Measurements from ENCODE around the gene SPATA31C1. TPM values are rescaled to one million over a fixed set of nuclear protein-coding genes. Genes with fewer than 3 reads are reported as not detected.
A peak's percentile ranks its signal among the peaks of the same experiment; 100 is the strongest.
"Not testable (repeated sequence)": the region's sequence is repeated elsewhere in the genome, so short reads cannot be mapped to it uniquely, and the experiment has no call there.

Gene SPATA31C1
- total RNA-seq, 2 experiments from 2014 or later, result not detected

- not testable (repeated sequence) for H3K27ac Mint-ChIP-seq, H3K27me3 Mint-ChIP-seq
Observed at GRCh38 chr9:87937352-87937751, 19.6 kb downstream of the SPATA31C1 start.

GRCh38 chr9:87937918-87938317 is 20.2 kb downstream of the SPATA31C1 start:
- not testable (repeated sequence) for DNase-seq

More at GRCh38 chr9:87937352-87937751, 19.6 kb downstream of the SPATA31C1 start:
- H3K4me1 Mint-ChIP-seq; H3K36me3 Mint-ChIP-seq; DNase-seq; H3K4me3 Mint-ChIP-seq; H3K9me3 Mint-ChIP-seq (ENCODE audit: low read depth); CTCF ChIA-PET; ATAC-seq: not testable (repeated sequence)

GRCh38 chr9:87938336-87938735 is 20.6 kb downstream of the SPATA31C1 start:
- not testable (repeated sequence) for H3K4me3 Mint-ChIP-seq, H3K27ac Mint-ChIP-seq, H3K36me3 Mint-ChIP-seq

More at GRCh38 chr9:87937918-87938317, 20.2 kb downstream of the SPATA31C1 start:
- H3K27ac Mint-ChIP-seq; CTCF ChIA-PET; H3K27me3 Mint-ChIP-seq; H3K4me1 Mint-ChIP-seq; ATAC-seq; H3K9me3 Mint-ChIP-seq (ENCODE audit: low read depth); H3K36me3 Mint-ChIP-seq; H3K4me3 Mint-ChIP-seq: not testable (repeated sequence)

GRCh38 chr9:87939096-87939495 is 21.3 kb downstream of the SPATA31C1 start:
- H3K27ac Mint-ChIP-seq; H3K9me3 Mint-ChIP-seq (ENCODE audit: low read depth); H3K36me3 Mint-ChIP-seq; H3K27me3 Mint-ChIP-seq; CTCF ChIA-PET; ATAC-seq; DNase-seq; H3K4me1 Mint-ChIP-seq; H3K4me3 Mint-ChIP-seq: not testable (repeated sequence)

More at GRCh38 chr9:87938336-87938735, 20.6 kb downstream of the SPATA31C1 start:
- DNase-seq; ATAC-seq; H3K9me3 Mint-ChIP-seq (ENCODE audit: low read depth); H3K27me3 Mint-ChIP-seq; H3K4me1 Mint-ChIP-seq; CTCF ChIA-PET: not testable (repeated sequence)

- no peak for ATAC-seq
Observed at GRCh38 chr9:87944096-87944495, 26.3 kb downstream of the SPATA31C1 start.

GRCh38 chr9:87944682-87945081 is 26.9 kb downstream of the SPATA31C1 start:
- Mint-ChIP-seq H3K4me1 (no peaks in the 10 kb centered on the region), H3K4me3 (no peak overlapping the region), H3K27me3 (peaks cover 35% of the 10 kb centered on the region), H3K27ac (no peak overlapping the region), H3K36me3 (no peaks in the 10 kb centered on the region), H3K9me3 (ENCODE audit: low read depth) (no peaks in the 10 kb centered on the region)
- CTCF ChIA-PET, result no interaction called here
- DNase-seq, result no peak
- ATAC-seq, result no peak

More at GRCh38 chr9:87944096-87944495, 26.3 kb downstream of the SPATA31C1 start:
- H3K27ac Mint-ChIP-seq, result no peak overlapping the region
- H3K4me3 Mint-ChIP-seq, result no peak overlapping the region
- DNase-seq, result no peak
- peaks cover 35% of the 10 kb centered on the region for H3K27me3 Mint-ChIP-seq
- no peaks in the 10 kb centered on the region for H3K4me1 Mint-ChIP-seq
- no peaks in the 10 kb centered on the region for H3K36me3 Mint-ChIP-seq
- CTCF ChIA-PET, result no interaction called here
- no peaks in the 10 kb centered on the region for H3K9me3 Mint-ChIP-seq (ENCODE audit: low read depth)

- no peak for ATAC-seq
- no peak overlapping the region for H3K27ac Mint-ChIP-seq
- H3K36me3 Mint-ChIP-seq, result no peaks in the 10 kb centered on the region
- H3K4me3 Mint-ChIP-seq, result no peak overlapping the region
- no peak for DNase-seq
- peaks cover 2% of the 10 kb centered on the region for H3K9me3 Mint-ChIP-seq (ENCODE audit: low read depth)
- peaks cover 3% of the 10 kb centered on the region for H3K4me1 Mint-ChIP-seq
- CTCF ChIA-PET, result interaction anchor here (1.2 kb wide), 1 partner anchor 24 kb away, joined by 4 read pairs; the partner anchor contains the start of gene CDK20
- H3K27me3 Mint-ChIP-seq, result peaks cover 24% of the 10 kb centered on the region
Observed at GRCh38 chr9:87950296-87950695, 32.5 kb downstream of the SPATA31C1 start.

GRCh38 chr9:87950765-87951488 is 33.2 kb downstream of the SPATA31C1 start:
- no peak for ATAC-seq
- CTCF ChIA-PET, result interaction anchor here (1.2 kb wide), 2 partner anchors 24 to 790 kb away, joined by 4 read pairs; partner anchors contain the start of gene CDK20
- no peak overlapping the region for H3K27ac Mint-ChIP-seq
- peaks cover 21% of the 10 kb centered on the region for H3K27me3 Mint-ChIP-seq
- H3K9me3 Mint-ChIP-seq (ENCODE audit: low read depth), result peaks cover 2% of the 10 kb centered on the region
- H3K36me3 Mint-ChIP-seq, result no peaks in the 10 kb centered on the region
- H3K4me1 Mint-ChIP-seq, result peaks cover 3% of the 10 kb centered on the region
- no peak overlapping the region for H3K4me3 Mint-ChIP-seq
- DNase-seq, result no peak

- H3K36me3 Mint-ChIP-seq, result no peaks in the 10 kb centered on the region
- CTCF ChIA-PET, result no interaction called here
- peak overlapping the region; percentile 15 for H3K4me3 Mint-ChIP-seq
- peak; percentile 39 for ATAC-seq
- H3K27ac Mint-ChIP-seq, result no peak overlapping the region
- H3K4me1 Mint-ChIP-seq, result peaks cover 3% of the 10 kb centered on the region
- DNase-seq, result no peak
- H3K9me3 Mint-ChIP-seq (ENCODE audit: low read depth), result peaks cover 2% of the 10 kb centered on the region
- peaks cover 11% of the 10 kb centered on the region for H3K27me3 Mint-ChIP-seq
Observed at GRCh38 chr9:87954230-87954629, 36.5 kb downstream of the SPATA31C1 start.

GRCh38 chr9:87957839-87958238 is 40.1 kb downstream of the SPATA31C1 start:
- no peaks in the 10 kb centered on the region for H3K36me3 Mint-ChIP-seq
- H3K27ac Mint-ChIP-seq, result no peak overlapping the region
- ATAC-seq, result no peak

GRCh38 chr9:87958591-87958990 is 40.8 kb downstream of the SPATA31C1 start:
- DNase-seq, result no peak
- ATAC-seq, result no peak
- H3K27me3 Mint-ChIP-seq, result peaks cover 23% of the 10 kb centered on the region
- H3K4me3 Mint-ChIP-seq, result no peak overlapping the region
- peaks cover 3% of the 10 kb centered on the region for H3K4me1 Mint-ChIP-seq
- CTCF ChIA-PET, result no interaction called here
- H3K27ac Mint-ChIP-seq, result no peak overlapping the region
- no peaks in the 10 kb centered on the region for H3K36me3 Mint-ChIP-seq
- H3K9me3 Mint-ChIP-seq (ENCODE audit: low read depth), result no peaks in the 10 kb centered on the region

More at GRCh38 chr9:87957839-87958238, 40.1 kb downstream of the SPATA31C1 start:
- H3K4me1 Mint-ChIP-seq, result peaks cover 3% of the 10 kb centered on the region
- DNase-seq, result no peak
- peaks cover 23% of the 10 kb centered on the region for H3K27me3 Mint-ChIP-seq
- no peaks in the 10 kb centered on the region for H3K9me3 Mint-ChIP-seq (ENCODE audit: low read depth)
- H3K4me3 Mint-ChIP-seq, result no peak overlapping the region
- CTCF ChIA-PET, result no interaction called here

GRCh38 chr9:87959916-87960581 is 42.3 kb downstream of the SPATA31C1 start:
- CTCF ChIA-PET, result no interaction called here
- ATAC-seq, result no peak

GRCh38 chr9:87963770-87964169 is 46.0 kb downstream of the SPATA31C1 start:
- Mint-ChIP-seq H3K27ac (no peak overlapping the region), H3K36me3 (no peaks in the 10 kb centered on the region), H3K27me3 (peaks cover 15% of the 10 kb centered on the region), H3K9me3 (ENCODE audit: low read depth) (no peaks in the 10 kb centered on the region), H3K4me1 (no peaks in the 10 kb centered on the region), H3K4me3 (no peak overlapping the region)
- DNase-seq, result no peak
- no peak for ATAC-seq
- CTCF ChIA-PET, result no interaction called here

More at GRCh38 chr9:87959916-87960581, 42.3 kb downstream of the SPATA31C1 start:
- H3K4me3 Mint-ChIP-seq, result no peak overlapping the region
- H3K27ac Mint-ChIP-seq, result no peak overlapping the region
- H3K36me3 Mint-ChIP-seq, result no peaks in the 10 kb centered on the region
- no peaks in the 10 kb centered on the region for H3K9me3 Mint-ChIP-seq (ENCODE audit: low read depth)
- no peak for DNase-seq
- peaks cover 23% of the 10 kb centered on the region for H3K27me3 Mint-ChIP-seq
- no peaks in the 10 kb centered on the region for H3K4me1 Mint-ChIP-seq

GRCh38 chr9:87964826-87965225 is 47.1 kb downstream of the SPATA31C1 start:
- H3K4me3 Mint-ChIP-seq, result no peak overlapping the region
- CTCF ChIA-PET, result no interaction called here
- peaks cover 8% of the 10 kb centered on the region for H3K27me3 Mint-ChIP-seq
- H3K4me1 Mint-ChIP-seq, result no peaks in the 10 kb centered on the region
- ATAC-seq, result no peak
- no peaks in the 10 kb centered on the region for H3K36me3 Mint-ChIP-seq
- no peak overlapping the region for H3K27ac Mint-ChIP-seq
- no peaks in the 10 kb centered on the region for H3K9me3 Mint-ChIP-seq (ENCODE audit: low read depth)
- no peak for DNase-seq
